Esophagus squamous epithelium (tissue), 5 donors: ENCODE data around the gene NUDT13. TPM values are rescaled to one million over a fixed set of nuclear protein-coding genes. Genes with fewer than 3 reads are reported as not detected.
"Not testable (repeated sequence)": the region's sequence is repeated elsewhere in the genome, so short reads cannot be mapped to it uniquely, and the experiment has no call there.

ENCODE experiments used
- DNase-seq: peaks from one replicate; lab custom pipeline; 2025; lab: John Stamatoyannopoulos, UW
- H3K27ac ChIP-seq, 4 donors: fragments of 200-600 bp; sonication (generic); one replicate each; pipeline ENCODE4 v1.5.1; 2016 to 2019; ENCODE audit warnings: mild to moderate bottlenecking in 1 of 4
- H3K27me3 ChIP-seq, 4 donors: fragments of 200-600 bp; sonication (generic); 1 replicate in 3 of 4; 2 replicates in 1 of 4; pipeline versions ENCODE4 v1.5.1 to v1.6.0; 2017 to 2021; ENCODE audit warnings: antibody characterized with exemption in 1 of 4
- H3K36me3 ChIP-seq, 3 donors: fragments of 200-600 bp; sonication (generic); one replicate each; pipeline ENCODE4 v1.5.1; 2016 to 2019
- H3K4me1 ChIP-seq, 3 donors: fragments of 200-600 bp; sonication (generic); one replicate each; pipeline ENCODE4 v1.5.1; 2017 to 2019
- H3K4me3 ChIP-seq, 4 donors: fragments of 200-600 bp; sonication (generic); 1 replicate in 3 of 4; 2 replicates in 1 of 4; pipeline ENCODE4 v1.5.1; 2016 to 2019; ENCODE audit warnings: mild to moderate bottlenecking in 2 of 4, moderate library complexity in 1 of 4
- H3K9me3 ChIP-seq, 3 donors: fragments of 200-600 bp; sonication (generic); one replicate each; pipeline ENCODE4 v1.5.1; 2016 to 2019
- POLR2A ChIP-seq, 4 donors: fragments of 450-650 bp; IDR thresholded peaks; one replicate each; pipeline ENCODE4 v1.6.1; 2017; ENCODE audit warnings: antibody characterized with exemption in 4 of 4, mild to moderate bottlenecking in 4 of 4, moderate library complexity in 3 of 4
- WGBS, 2 donors: methylation state at CpG; one replicate each; pipeline ENCODE4 v1.1.5; 2018; 5-methylcytosine and 5-hydroxymethylcytosine counted together
- intact Hi-C: fragments of 100-400 bp; cut with DNase I; formaldehyde crosslinking; loops from one replicate; pipeline ENCODE4 v1.15.0; 2022
- total RNA-seq, 4 donors: library from RNA; depleted of rRNA; stranded (reverse); fragments of >200 nt; gene quantifications; one replicate each; pipeline ENCODE4 v1.1.0, GENCODE V29; 2016
- TF ChIP-seq, protein P1 (sequence below), 6 experiments: fragments of 450-650 bp in 4 of 6; fragments of 200-600 bp in 2 of 6; sonication (generic) in 2 of 6; IDR thresholded peaks; one replicate each; pipeline ENCODE4 v1.5.1; 2016 to 2019; ENCODE audit warnings: antibody characterized with exemption in 6 of 6, mild to moderate bottlenecking in 4 of 6, moderate library complexity in 4 of 6
- donor health status: DM: yes; HTN: yes; CAD: no.

NUDT13 gene
- total RNA-seq, 4 donors from 2014 or later = 0.88 to 1.9 (median 1.3) TPM; not detected in 1

- Histone ChIP-seq H3K36me3 (peaks cover 0 to 9% (median 0%) of the 10 kb centered on the region in 3 donors), H3K27ac (peak overlapping the region; percentile 92 to 96 (median 95)), H3K27me3 (no peaks in the 10 kb centered on the region), H3K9me3 (no peaks in the 10 kb centered on the region), H3K4me3 (peak overlapping the region; percentile 66 to 93 (median 87)), H3K4me1 (peaks cover 0 to 33% (median 14%) of the 10 kb centered on the region in 3 donors)
- TF ChIP-seq POLR2A (IDR thresholded peaks at IDR 0.05) = no peak
- TF ChIP-seq, protein P1, sequence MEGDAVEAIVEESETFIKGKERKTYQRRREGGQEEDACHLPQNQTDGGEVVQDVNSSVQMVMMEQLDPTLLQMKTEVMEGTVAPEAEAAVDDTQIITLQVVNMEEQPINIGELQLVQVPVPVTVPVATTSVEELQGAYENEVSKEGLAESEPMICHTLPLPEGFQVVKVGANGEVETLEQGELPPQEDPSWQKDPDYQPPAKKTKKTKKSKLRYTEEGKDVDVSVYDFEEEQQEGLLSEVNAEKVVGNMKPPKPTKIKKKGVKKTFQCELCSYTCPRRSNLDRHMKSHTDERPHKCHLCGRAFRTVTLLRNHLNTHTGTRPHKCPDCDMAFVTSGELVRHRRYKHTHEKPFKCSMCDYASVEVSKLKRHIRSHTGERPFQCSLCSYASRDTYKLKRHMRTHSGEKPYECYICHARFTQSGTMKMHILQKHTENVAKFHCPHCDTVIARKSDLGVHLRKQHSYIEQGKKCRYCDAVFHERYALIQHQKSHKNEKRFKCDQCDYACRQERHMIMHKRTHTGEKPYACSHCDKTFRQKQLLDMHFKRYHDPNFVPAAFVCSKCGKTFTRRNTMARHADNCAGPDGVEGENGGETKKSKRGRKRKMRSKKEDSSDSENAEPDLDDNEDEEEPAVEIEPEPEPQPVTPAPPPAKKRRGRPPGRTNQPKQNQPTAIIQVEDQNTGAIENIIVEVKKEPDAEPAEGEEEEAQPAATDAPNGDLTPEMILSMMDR (IDR thresholded peaks at IDR 0.05) = no peak
- DNase-seq = no peak
- intact Hi-C loops = no loop called here
- 46 to 47% methylated on average over 4 of the region's 4 CpGs for WGBS, 2 donors
Measured at GRCh38 chr10:73097305-73097670, 13.0 kb upstream of the NUDT13 start.

DNA sequence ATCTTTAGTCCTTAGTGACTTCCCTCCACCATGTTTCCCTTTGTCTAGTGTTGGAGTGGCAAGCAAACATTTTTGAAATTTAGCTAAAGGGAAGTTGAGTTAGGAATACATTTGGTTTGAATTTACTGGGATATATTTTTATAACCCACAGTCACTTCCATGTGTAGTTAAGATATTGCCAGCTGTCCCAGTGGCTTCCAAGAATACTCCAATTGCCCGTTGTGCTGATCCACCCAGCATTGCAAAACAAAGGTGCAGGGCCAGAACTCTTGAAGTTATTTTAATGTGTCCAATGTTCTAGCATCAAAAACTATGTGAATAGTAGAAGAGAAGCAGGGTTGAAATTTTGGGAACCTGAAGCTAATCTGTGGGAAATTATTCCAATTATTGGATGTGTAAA is 11.1 kb upstream of the NUDT13 start:
- no peak for TF ChIP-seq POLR2A (IDR thresholded peaks at IDR 0.05)
- TF ChIP-seq, protein P1 (IDR thresholded peaks at IDR 0.05) = no peak
- WGBS, 2 donors = 80 to 91% methylated on average over 1 of the region's 1 CpG
- intact Hi-C loops = no loop called here
- no peak for DNase-seq
- Histone ChIP-seq H3K27ac (no peak overlapping the region), H3K36me3 (peaks cover 0 to 9% (median 0%) of the 10 kb centered on the region in 3 donors), H3K4me1 (peaks cover 0 to 24% (median 11%) of the 10 kb centered on the region in 3 donors), H3K9me3 (no peaks in the 10 kb centered on the region), H3K4me3 (no peak overlapping the region), H3K27me3 (no peaks in the 10 kb centered on the region)

- whole genome bisulfite sequencing, 2 donors = 93 to 96% methylated on average over 3 of the region's 3 CpGs
- TF ChIP-seq, protein P1 (IDR thresholded peaks at IDR 0.05) = no peak
- no peak for TF ChIP-seq POLR2A (IDR thresholded peaks at IDR 0.05)
- H3K27me3 ChIP-seq = no peaks in the 10 kb centered on the region
Measured at GRCh38 chr10:73106301-73106700, 4.0 kb upstream of the NUDT13 start.

GRCh38 chr10:73109248-73109652 is 1.0 kb upstream of the NUDT13 start:
- DNase-seq, H3K9me3 ChIP-seq, H3K4me3 ChIP-seq, H3K36me3 ChIP-seq, H3K27me3 ChIP-seq, H3K27ac ChIP-seq, intact Hi-C loops: not testable (repeated sequence)
- peaks cover 0 to 18% (median 0%) of the 10 kb centered on the region in 3 donors for H3K4me1 ChIP-seq
- 93 to 94% methylated on average over 3 to 4 of the region's 4 CpGs for WGBS, 2 donors

More at GRCh38 chr10:73106301-73106700, 4.0 kb upstream of the NUDT13 start:
- Histone ChIP-seq H3K4me3 (no peak overlapping the region), H3K36me3 (peaks cover 0 to 6% (median 0%) of the 10 kb centered on the region in 3 donors), H3K4me1 (peaks cover 0 to 9% (median 0%) of the 10 kb centered on the region in 3 donors), H3K9me3 (no peaks in the 10 kb centered on the region), H3K27ac (no peak overlapping the region)
- intact Hi-C loops = no loop called here
- DNase-seq = no peak

DNA sequence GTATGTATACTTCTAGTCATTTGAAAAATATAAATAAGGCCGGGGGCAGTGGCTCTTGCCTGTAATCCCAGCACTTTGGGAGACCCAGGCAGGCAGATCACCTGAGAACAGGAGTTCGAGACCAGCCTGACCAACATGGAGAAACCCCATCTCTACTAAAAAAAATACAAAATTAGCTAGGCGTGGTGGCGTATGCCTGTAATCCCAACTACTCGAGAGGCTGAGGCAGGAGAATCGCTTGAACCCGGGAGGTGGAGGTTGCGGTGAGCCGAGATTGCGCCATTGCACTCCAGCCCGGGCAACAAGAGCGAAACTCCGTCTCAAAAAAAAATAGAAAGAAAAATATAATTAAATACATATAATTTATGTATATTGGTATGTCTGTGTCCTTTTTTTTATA is 1.8 kb downstream of the NUDT13 start:
- H3K4me3 ChIP-seq, DNase-seq, H3K27me3 ChIP-seq, H3K9me3 ChIP-seq: not testable (repeated sequence)
- WGBS, 2 donors = 96 to 97% methylated on average over 13 of the region's 13 CpGs
- peak overlapping the region in 1 of 4 donors; percentile 91 for H3K27ac ChIP-seq
- peaks cover 0 to 18% (median 0%) of the 10 kb centered on the region in 3 donors for H3K36me3 ChIP-seq
- intact Hi-C loops = loop anchor here (10.0 kb wide), 1 partner anchor 53 kb away; the partner anchor contains the start of genes ECD and FAM149B1
- peaks cover 0 to 18% (median 0%) of the 10 kb centered on the region in 3 donors for H3K4me1 ChIP-seq

DNA sequence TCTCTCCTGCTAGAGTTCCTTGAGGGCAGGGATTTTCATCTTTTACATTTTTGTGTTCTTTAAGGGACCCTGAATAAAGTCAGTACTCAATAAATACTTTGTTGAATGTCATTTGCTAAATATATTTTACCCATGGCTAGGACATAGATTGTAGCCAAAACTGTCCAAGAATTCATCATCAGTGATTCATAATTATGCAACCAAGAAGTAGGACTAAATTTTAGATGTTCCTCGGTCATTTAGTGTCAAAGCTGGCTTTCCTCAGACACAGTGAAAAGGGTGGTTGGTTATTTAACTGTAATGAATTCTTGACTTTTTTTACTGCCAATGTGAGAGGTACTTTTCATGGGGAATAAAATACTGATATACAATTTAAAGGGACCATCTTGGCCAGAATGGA is 3.3 kb downstream of the NUDT13 start:
- DNase-seq = no peak
- TF ChIP-seq, protein P1 (IDR thresholded peaks at IDR 0.05) = no peak
- no peak for TF ChIP-seq POLR2A (IDR thresholded peaks at IDR 0.05)
- intact Hi-C loops = loop anchor here (10.0 kb wide), 1 partner anchor 51 kb away; the partner anchor contains the start of genes ECD and FAM149B1
- no peak overlapping the region for H3K27ac ChIP-seq
- H3K4me3 ChIP-seq = no peak overlapping the region
- peaks cover 0 to 31% (median 8%) of the 10 kb centered on the region in 3 donors for H3K4me1 ChIP-seq
- H3K9me3 ChIP-seq = no peaks in the 10 kb centered on the region
- H3K27me3 ChIP-seq = no peaks in the 10 kb centered on the region
- peaks cover 0 to 18% (median 0%) of the 10 kb centered on the region in 3 donors for H3K36me3 ChIP-seq
- WGBS, 2 donors = 26 to 50% methylated on average over 1 of the region's 1 CpG
